ENCODE measurements around the gene IZUMO4.
A peak's percentile ranks its signal among the peaks of the same experiment; 100 is the strongest.
"Not testable (repeated sequence)": the region's sequence is repeated elsewhere in the genome, so short reads cannot be mapped to it uniquely, and the experiment has no call there.

IZUMO4 gene

DNA sequence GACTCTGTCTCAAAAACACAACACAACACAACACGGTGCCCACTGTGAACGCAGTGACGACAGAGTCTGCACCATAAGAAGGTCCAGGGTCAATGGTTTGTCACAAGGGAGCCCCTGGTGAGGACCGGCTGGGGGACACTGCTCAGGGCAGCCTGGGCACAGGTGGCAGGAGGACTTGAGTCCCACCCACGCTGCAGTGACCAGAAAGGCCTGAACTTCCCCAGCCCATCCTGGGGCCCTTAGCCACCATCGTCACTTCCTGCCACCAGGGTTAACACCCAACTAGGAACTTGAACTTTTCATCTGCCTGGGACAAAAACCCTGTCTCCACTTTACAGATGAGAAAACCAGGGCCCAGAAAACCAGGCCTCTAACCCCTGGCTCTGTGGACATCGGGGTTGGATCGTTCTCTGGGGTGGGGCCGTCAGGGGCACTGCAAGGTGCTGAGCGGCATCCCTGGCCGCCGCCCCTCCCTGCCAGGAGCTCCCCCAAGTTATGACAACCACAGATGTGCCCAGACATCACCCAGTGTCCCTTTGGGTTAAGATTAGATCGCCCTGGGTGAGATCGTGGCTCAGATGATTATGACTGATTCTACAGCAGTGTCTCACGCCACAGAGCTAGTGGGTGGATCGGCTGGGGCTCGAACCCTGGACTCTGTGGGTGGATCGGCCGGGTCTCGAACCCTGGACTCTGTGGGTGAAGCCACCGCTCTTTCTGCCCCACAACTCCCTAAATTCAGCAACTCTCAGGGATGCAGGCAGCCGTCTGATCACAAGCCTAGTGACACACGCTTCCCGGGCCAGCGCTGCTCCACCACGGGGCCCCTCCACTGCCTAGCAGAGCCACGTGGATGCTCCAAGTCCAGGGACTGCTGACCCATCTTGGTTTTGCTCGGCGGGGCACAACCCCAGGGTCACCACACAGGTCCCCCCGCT lies 14.6 kb upstream of the IZUMO4 start:
- DNase-seq (ENCODE audit: low spot score): no peak

DNA sequence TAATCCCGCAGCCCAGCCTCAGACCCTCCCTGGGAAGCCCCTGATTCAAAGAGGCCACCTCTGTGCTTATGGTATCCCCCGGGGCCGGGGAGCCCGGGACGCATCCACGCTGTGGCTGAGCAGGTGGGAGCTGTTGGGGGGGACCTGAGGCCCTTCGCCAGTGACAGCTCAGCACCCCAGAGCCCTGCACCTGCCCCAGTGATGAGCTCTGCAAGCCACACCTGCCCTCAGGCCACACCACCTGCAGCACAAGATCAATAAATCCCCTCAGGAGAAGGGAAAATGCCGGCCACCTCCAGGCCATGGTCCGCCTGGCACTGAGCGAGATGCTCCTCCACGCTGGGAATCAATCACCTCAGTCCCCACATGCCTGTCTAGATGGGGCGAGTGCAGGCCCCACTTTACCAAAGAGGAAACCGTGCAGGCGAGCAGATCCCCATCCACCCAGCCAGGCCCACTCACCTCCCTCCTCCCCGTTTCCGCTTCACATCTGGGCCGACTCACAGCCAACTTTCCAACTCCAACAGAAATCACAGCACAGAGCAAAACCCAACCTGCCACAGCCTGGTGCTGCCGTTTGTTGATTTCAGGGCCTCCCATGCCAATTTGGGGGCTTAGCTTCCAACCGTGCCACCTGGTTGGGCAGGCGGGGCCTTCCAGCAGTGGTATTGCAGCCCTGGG lies 13.4 kb upstream of the IZUMO4 start:
- no peak for DNase-seq (ENCODE audit: low spot score)

DNA sequence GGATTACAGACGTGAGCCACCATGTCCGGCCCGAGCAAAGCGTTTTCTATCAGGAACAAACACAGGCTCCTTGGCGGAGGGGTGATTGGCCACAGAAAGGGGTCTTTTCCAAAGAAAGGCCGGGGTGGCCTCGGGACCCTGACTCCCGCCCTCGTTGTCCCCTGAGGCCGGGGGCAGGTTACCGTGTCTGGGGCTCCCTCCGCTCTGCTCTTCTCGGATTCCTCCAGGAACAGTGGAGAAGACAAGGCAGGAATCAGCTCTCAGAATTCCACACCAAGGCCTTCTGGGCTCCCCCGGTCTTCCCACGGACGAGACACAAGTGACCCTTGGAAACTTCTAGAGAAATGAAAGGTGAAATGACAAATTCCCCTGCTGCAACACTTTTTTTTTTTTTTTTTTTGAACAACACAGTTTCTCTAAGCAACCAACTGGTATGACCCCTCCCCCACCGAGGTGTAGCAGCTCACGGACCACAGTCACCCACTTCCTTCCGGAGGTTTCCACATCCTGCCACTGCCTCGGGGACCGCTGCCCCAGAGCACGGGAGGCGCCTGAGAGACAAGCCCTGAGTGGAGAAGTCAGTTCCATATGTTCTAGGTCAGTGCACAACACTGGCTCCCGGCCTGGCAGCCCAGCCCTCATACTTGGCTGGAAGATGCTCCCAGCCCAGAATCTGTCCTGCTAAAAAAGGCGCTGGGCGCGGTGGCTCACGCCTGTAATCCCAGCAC lies 11.6 kb upstream of the IZUMO4 start:
- DNase-seq (ENCODE audit: low spot score): no peak

DNA sequence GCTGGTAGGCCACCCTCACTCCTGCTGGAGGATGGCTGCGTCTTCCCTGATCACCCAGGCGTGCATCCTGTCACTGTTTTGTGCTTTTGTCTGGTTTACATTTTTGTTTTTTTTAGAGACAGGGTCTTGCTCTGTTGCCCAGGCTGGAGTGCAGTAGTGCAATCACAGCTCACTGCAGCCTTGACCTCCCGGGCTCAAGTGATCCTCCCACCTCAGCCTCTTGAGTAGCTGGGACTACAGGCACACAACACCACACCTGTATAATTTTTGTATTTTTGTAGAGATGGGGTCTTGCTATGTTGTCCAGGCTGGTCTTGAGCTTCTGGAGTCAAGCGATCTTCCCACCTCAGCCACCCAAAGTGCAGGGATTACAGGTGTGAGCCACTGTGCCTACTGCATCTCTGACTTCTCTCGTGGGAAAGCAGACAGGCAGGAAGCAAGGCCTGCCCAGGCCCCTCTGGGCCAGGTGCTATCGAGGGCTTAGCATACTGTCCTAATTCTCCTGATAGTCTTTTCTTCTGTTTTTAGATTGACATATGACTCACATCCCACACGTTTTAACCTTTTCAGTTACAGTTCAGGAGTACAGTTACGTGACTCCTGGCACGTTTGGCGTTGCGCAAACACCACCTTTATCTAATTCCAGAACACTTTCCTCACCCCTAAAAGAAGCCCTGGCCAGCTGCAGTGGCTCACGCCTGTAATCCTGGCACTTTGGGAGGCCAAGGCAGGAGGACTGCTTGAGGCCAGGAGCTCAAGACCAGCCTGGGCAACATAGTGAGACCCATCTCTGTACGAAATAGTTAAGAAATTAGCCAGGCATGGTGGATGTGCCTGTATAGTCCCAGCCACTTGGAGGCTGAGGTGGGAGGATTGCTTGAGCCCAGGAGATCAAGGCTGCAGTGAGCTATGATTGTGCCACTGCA lies 9.8 kb upstream of the IZUMO4 start:
- DNase-seq (ENCODE audit: low spot score): not testable (repeated sequence)

DNA sequence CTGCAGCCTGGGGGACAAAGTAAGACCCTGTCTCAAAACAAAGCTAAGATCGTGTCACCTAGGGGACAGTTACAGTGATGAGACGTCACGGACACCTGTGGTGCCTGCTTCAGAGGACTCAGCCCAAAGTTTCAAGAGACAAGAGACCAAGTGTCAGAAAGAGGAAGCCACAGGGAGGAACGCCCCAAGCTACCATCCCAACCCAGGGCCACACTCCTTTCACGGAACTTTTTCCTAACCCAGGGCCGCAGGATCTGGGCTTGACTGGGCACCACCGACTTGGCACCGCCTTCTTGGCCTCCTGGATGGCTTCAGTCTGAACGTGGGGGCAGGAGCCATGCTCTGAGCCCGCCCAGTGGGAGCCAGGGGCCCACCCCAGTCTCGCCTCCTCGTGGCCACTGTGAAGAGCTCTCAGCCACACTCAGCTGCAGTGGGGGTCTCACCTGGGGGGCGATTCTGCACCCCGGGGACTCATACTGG lies 9.1 kb upstream of the IZUMO4 start:
- no peak for DNase-seq (ENCODE audit: low spot score)

DNA sequence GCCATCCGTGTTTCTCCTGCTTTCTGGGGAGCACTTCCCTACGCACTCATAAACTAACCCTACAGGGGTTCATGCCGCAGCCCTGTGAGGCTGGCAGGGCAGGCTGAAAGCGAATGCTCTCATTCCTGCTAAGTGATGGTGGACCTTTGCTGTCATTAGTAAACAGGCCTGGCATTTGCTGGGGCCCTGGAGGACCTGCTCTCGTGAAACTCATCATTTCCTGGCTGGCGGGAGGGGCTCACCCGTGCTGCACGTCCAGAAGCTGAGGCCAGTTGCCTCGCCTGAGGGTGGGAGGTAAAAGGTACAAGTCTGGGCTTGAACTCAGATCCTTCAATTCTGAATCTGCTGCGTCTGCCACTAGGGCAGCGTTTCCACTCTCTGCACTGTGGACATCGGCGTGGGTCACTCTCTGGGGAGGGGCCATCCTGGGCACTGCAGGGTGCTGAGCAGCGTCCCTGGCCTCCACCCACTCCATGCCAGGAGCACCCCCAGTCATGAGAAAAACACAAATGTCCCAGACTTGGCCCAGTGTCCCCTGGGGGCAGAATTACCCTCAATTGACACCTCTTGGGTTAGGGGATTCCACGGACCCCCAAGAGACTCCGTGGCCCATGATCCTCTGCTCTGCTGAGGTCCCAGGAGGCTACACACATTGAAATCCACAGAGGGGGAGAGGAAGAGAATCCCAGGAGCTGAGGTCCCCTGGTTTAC lies 7.6 kb upstream of the IZUMO4 start:
- no peak for DNase-seq (ENCODE audit: low spot score)

DNA sequence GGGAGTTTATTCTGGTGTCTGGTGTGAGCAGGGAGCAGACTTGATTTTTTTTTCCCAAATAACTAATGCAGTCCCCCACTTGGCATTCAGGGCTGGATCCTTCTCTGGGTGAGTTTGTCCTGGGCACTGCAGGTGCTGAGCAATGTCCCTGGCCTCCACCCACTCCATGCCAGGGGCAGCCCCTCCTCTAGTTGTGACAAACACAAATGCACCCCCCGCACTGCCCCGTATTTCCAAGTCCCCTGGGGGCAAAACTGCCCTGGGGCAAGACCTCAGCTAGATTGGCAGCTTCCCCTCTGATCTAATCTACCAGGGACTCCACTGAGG lies 7.0 kb upstream of the IZUMO4 start:
- DNase-seq (ENCODE audit: low spot score): no peak

DNA sequence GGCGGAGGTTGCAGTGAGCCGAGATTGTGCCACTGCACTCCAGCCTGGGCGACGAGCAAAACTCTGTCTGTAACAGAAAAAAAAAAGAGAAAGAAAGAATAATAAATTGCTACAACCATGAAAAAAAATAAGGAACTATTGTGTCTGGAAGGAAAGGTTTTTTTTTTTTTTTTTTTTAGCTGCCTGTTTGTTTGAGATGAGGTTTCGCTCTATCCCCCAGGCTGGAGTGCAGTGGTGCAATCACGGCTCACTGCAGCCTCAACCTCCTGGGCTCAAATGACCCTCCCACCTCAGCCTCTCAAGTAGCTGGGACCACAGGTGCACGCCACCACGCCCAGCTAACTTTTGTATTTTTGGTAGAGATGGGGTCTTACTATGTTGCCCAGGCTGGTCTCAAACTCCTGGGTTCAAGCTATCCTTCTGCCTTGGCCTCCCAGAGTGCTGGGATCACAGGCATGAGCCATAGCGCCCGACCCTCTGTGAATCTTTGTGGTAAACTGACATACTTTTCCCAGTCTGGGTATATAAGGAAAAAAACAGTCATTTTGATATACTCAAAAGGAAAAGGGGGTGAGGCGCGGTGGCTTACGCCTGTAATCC lies 4.7 kb upstream of the IZUMO4 start:
- not testable (repeated sequence) for DNase-seq (ENCODE audit: low spot score)

DNA sequence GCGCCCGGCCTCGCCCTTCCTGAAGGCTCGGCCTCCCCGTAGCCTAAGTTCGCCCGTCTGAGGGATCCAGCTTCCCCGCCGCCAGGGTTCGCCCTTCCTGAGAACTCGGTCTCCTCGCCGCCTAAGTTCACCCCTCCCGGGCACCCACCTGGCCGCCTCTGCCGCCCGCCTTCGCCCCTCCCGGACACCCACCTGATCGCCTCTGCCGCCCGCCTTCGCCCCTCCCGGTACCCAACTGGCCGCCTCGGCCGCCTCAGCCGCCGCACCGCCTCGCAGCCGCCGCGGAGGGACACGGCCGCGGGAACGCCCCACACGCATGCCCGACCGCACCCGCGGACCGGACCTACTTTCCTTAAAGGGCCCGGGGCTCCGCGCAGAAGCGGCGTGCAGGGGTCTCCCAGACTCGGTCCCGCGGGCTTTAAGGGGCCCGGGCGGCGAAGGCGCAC lies 658 bp upstream of the IZUMO4 start, which contains the start of gene MOB3A:
MOB3A (minus strand) TSS at position 293 of the 446 bp plus-strand sequence. CDS start 17,766 bp downstream, outside the sequence.
- DNase-seq (ENCODE audit: low spot score): peak; percentile 93

DNA sequence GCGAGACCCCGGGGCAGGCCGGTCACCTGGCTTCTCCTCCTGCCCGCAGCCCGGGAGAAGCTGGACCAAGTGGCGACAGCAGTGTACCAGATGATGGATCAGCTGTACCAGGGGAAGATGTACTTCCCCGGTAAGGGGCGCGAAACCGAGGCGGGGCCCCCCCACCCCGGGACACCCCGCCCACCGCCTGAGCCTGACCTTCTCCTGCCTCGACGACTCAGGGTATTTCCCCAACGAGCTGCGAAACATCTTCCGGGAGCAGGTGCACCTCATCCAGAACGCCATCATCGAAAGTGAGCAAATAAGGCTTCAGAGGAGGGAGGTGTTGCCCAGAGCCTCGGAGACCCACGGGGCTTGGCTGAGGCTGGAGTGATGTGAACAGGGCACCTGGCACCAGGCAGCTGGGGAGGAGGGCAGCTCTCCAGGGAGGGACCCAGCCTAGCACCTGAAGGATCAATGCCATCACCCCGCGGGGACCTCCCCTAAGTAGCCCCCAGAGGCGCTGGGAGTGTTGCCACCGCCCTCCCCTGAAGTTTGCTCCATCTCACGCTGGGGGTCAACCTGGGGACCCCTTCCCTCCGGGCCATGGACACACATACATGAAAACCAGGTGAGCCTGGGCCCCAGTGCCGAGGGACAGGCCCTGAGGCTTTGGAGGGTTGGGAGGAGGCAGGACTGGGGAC lies 629 bp downstream of the IZUMO4 start:
- no peak for DNase-seq (ENCODE audit: low spot score)

DNA sequence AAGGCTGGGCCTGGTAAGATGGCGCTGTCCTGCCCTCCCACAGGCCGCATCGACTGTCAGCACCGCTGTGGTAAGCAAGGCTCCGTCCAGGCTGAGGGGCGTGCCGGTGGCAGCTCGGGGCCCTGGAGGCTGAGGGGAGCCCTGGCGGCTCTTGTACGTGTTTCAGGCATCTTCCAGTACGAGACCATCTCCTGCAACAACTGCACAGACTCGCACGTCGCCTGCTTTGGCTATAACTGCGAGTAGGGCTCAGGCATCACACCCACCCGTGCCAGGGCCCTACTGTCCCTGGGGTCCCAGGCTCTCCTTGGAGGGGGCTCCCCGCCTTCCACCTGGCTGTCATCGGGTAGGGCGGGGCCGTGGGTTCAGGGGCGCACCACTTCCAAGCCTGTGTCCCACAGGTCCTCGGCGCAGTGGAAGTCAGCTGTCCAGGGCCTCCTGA lies 1.2 kb downstream of the IZUMO4 start:
- no peak for DNase-seq (ENCODE audit: low spot score)

DNA sequence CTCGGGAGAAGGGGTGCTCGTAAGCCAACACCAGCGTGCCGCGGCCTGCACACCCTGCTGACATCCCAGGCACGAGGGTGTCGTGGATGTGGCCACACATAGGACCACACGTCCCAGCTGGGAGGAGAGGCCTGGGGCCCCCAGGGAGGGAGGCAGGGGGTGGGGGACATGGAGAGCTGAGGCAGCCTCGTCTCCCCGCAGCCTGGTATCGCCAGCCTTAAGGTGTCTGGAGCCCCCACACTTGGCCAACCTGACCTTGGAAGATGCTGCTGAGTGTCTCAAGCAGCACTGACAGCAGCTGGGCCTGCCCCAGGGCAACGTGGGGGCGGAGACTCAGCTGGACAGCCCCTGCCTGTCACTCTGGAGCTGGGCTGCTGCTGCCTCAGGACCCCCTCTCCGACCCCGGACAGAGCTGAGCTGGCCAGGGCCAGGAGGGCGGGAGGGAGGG lies 2.4 kb downstream of the IZUMO4 start:
- DNase-seq (ENCODE audit: low spot score): no peak

DNA sequence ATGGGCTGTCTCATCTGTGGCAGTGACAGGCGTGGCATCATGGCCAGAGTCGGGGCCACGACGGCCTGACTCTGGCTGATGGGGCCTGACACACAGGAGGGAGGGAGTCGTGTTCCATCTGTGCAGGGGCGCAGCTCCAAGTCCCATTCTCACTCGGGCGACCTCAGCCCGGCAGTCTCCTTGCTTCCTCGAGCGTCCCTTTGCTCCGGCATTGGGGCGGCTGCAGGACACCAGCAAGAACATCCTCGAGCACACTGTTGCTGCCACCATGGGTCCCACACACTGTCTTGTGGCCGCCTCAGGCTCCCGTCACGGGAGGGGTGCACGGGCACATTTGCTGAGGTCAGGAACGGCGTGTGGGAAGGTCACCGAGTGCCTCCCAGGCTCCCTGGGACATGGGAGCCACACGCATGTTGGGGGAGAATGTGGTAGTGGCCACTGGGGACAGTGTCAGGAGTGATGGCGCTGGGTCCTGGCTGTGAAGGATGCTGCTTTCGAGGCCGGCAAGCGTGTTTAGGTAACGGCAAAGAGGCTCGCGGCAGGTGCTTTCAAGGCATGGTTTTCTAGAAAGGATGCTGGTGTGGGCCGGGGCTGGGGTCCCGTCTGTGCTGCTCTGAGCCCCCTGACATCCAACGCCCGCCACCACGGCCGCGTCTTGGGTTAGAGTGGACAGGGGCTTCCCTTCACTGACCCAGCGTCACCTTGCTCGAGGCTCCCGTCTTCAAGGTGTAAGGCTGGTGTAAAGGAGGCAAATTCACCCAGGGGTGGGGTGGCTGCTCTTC lies 3.4 kb downstream of the IZUMO4 start:
- DNase-seq (ENCODE audit: low spot score): no peak

DNA sequence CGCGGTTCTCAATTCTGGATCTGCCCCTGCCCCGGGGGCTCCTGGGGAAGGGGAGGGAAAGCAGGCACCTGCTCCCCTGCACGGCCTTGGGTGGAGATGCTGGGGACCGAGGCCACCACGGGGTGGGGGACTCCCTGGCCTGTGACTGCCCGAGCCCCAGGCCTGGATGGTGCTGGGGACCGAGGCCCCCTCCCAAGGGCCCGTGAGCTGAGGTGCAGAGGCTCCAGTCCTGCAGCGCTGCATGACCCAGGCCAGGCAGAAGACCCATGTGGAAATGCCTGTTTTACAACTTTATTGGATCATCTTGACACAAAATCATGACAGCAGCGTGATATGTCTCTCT lies 4.0 kb downstream of the IZUMO4 start:
- no peak for DNase-seq (ENCODE audit: low spot score)

DNA sequence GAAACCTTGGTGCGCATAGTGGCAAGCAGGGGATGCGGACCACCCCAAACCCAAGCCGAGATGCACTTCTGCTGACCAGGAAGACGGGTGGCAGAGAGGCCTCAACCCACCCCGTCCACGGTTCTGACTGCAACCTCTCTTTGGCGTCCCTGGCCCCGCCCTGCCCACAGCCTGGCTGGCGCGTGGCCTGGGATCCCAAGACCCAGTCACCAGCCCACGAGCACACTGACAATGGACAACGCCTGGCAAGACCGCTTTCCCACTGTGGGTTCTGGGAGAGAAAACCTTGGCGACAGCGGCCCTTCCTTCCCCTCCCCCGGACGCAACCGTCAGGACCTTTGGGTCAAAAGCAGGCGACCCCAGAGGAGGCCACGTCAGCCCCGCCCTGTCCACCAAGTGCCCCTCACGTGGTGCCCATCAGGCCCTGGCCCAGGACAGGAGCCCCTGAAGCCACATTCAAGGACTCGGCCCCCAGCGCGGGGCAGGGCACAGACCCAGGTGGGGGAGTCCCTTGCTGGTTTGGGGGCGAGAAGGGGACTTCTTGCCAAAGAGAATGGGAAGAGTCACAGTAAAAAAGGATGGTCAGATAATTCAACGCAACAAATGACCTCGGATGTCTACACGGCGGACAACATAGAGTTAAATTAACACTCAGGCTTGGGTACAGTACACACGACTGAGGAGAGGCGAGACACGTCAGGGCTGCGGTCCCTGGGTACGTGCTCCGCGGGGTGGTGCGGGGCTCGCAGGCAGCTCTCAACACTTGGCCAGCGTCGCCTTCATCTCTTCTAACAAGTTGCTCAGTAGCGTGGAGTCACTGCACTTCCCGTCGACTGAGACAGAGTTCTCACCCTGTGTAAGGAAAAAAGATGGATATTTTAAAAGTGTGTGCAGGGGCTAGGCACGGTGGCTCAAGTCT lies 5.0 kb downstream of the IZUMO4 start:
- no peak for DNase-seq (ENCODE audit: low spot score)

DNA sequence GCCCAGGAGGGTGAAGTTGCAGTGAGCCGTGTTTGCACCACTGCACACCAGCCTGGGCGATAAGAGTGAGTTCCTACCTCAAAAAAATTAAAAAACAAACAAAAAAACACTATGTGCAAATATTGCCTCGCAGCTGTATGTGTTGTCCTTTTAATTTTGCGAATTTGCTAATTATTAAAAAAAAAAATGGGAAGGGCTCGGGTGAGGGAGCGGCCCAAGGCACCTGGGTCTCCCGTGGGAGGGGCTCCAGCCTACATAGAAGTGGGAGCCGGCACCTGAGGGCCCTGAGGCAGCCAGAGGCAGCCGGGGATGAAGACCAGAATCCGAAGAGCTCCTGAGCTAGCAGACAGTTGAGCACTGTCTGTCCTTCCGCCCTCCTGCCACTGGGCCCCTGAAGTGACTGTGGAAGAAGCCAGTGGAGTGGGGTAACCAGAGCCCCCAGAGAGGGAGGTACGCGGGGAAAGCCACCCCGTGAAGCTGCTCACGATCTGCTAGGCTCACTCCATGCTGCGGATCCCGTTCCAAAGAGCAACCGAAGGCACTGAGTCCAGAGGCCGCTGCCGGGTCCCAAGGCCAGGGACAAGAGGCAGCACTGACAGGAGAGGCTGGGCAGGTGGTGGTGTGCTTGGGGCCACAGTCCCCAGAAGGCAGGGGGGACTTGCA lies 6.5 kb downstream of the IZUMO4 start:
- DNase-seq (ENCODE audit: low spot score): no peak

Data from AG20443 (cell line).